ENCODE data around the gene LCMT1.
"Not testable (repeated sequence)": the region's sequence is repeated elsewhere in the genome, so short reads cannot be mapped to it uniquely, and the experiment has no call there.

Gene LCMT1

DNA sequence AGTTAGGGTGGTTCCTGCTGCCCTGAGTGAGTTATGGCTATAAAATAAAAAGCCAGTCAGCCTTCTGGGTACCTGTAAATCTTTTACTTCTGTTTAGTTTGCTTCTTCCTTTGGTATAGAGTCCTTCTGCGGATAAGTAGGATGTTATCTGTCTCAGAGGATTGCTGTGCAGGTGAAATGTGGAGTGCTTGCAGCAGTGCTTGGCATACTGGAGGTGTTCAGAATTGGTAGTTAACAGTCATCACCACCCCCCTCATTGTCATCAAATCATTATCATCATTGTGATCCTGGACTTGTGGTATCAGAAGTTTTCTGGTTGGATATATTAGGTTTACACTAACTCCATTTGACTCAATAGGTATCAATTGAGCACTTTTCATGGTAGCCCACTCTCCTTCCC, 2.6 kb downstream of the LCMT1 start:
- H3K27ac ChIP-seq, result no peak overlapping the region
- TF ChIP-seq ZFX (IDR thresholded peaks at IDR 0.05), result no peak
- TF ChIP-seq, protein P1, sequence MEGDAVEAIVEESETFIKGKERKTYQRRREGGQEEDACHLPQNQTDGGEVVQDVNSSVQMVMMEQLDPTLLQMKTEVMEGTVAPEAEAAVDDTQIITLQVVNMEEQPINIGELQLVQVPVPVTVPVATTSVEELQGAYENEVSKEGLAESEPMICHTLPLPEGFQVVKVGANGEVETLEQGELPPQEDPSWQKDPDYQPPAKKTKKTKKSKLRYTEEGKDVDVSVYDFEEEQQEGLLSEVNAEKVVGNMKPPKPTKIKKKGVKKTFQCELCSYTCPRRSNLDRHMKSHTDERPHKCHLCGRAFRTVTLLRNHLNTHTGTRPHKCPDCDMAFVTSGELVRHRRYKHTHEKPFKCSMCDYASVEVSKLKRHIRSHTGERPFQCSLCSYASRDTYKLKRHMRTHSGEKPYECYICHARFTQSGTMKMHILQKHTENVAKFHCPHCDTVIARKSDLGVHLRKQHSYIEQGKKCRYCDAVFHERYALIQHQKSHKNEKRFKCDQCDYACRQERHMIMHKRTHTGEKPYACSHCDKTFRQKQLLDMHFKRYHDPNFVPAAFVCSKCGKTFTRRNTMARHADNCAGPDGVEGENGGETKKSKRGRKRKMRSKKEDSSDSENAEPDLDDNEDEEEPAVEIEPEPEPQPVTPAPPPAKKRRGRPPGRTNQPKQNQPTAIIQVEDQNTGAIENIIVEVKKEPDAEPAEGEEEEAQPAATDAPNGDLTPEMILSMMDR (conservative IDR thresholded peaks at IDR 0.05), result no peak

DNA sequence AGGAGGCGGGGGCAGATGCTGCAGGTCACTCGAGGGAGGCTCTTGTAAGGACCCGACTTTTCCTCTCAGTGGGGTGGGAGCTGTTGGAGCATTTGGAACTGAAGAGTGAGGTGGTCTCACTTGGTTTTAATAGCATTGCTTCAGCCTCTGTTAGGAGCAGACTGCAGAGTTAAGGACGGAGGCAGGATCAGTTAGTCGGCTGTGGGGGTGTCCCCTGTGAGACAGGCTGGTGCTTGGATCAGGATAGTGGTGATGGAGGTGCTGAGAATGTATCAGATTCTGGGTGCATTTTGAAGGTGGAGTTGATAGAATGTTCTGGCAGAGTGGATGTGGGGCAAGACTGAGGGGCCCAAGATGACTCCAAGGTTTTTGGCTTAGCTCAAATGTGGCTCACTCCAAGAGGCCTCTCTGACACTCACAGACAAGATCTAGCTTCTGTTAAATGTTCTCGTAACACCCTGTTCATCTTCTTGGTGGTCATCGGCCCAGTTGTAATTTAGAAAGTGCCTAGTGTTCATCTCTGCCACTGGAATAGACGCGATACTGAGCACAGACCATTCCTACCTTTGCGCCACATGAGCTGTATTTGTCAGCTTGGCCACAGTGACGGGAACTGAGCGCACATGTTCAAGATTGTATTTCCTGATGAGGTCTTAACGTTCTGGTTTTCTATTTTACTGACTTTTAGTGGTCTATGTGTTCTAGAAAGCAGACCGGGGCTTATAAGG, 7.5 kb downstream of the LCMT1 start:
- TF ChIP-seq, protein P1 (conservative IDR thresholded peaks at IDR 0.05), result no peak
- no peak for TF ChIP-seq ZFX (IDR thresholded peaks at IDR 0.05)
- H3K27ac ChIP-seq, result no peak overlapping the region

DNA sequence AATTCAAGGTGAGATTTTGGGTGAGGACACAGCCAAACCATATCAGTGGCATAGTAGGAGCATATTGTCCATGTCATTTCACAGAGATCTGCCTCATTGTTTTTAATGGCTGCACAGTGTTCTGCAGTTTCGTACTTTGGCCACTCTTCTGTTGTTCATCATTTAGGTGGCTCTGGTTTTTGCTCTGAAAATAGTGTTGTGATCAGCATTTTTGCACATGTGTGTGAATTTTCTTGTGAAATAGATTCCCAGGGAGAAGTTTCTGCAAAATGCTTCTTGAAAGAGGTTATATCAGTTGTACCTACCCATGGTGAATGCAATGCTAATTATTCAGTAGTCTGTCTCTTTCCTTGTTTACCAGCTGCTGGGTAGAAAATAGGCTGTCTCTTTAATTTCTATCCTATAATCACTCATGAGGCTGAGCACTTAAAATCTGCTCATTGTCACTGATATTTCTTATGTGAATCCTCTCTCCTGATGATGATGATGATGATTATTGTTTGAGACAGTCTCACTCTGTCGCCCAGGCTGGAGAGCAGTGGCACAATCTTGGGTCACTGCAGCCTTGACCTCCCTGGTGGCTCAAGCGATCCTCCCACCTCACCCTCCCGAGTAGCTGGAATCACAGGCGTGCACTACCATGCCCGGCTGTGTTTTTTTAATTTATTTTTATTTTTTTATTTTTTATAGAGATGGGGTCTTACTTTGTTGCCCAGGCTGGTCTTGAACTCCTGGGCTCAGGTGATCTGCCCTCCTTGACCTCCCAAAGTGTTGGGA, 10.5 kb downstream of the LCMT1 start:
- no peak overlapping the region for H3K27ac ChIP-seq
- TF ChIP-seq, protein P1 (conservative IDR thresholded peaks at IDR 0.05), result no peak
- no peak for TF ChIP-seq ZFX (IDR thresholded peaks at IDR 0.05)

DNA sequence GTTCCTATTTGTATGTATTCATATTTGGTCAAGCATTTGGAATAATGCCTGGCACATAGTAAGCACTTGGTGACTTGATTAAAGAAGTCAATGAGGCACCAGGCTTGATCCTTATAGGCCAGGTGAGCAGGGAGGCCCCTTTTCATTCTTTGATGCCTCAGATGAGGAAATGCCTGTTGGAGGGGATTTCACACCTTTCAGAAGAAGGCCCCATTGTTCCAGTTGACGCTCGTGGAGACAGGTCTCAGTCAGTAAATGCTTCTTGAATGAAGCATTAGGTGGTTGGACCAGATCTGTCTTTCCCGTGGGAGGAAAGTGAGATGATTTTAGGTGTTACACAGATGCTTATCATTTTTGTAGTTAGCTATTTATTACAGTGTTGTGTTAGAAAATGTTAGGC, 13.0 kb downstream of the LCMT1 start:
- no peak overlapping the region for H3K27ac ChIP-seq
- no peak for TF ChIP-seq ZFX (IDR thresholded peaks at IDR 0.05)
- TF ChIP-seq, protein P1 (conservative IDR thresholded peaks at IDR 0.05), result no peak

DNA sequence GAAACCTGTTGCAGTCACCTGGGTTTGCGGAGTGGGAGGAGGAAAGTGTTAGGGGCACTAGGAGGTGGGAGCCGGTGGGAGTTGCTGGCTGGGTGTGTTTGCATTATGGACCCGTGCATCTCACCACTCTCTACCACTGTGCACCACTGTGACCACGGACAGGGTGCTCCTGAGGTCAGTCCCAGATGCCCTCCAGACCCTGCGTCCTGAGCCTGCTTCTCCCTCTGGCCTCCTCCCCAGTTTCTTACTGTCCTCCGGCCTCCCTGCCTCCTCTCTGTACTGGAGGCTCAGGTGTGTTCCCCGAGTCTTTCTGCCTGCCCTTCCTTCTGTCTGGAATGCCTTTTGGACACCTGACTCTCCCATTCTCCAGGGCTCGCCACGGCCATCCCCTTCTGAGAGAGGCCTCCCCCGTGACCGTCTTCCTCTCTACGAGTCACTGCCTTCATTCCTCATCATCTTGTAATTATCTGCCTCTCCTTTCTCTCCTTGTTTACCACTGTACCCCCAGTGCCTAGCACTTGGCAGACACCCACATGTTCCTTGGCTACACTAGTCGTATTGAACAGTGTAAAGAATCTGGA, 14.6 kb downstream of the LCMT1 start:
- not testable (repeated sequence) for H3K27ac ChIP-seq

DNA sequence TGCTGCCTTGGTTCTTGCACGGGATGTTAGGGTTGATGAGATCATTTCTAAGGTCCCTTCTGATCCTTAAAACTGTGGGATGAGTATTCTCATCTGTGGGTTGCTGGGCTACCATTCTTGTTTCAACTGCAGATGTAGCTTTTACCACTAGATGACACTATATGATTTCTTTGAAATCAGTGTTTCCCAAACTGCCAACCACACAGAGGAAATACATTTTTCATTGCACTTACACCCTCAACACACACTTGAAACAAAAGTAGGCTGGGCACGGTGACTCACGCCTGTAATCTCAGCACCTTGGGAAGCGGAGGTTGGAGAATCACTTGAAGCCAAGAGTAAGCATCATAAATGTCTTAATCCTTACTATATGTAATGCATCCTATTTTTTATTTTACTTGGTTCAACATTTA, 15.3 kb downstream of the LCMT1 start:
- TF ChIP-seq, protein P1 (conservative IDR thresholded peaks at IDR 0.05), result peak; percentile 79
- TF ChIP-seq ZFX (IDR thresholded peaks at IDR 0.05), result no peak

DNA sequence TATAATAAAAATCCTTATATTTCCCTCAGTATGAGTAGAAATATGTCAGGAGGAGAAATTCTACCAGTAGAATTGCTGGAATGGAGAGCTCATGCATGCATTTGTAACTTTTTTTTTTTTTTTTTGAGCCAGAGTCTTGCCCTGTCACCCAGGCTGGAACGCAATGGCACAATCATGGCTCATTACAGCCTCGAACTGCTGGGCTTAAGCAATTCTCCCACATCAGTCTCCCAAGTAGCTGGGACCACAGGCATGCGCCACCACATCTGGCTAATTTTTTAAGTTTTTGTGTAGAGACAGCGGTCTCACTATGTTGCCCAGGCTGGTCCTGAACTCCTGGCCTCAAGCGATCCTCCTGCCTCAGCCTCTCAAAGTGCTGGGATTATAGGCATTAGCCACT, 21.2 kb downstream of the LCMT1 start:
- not testable (repeated sequence) for H3K27ac ChIP-seq

More for the DNA sequence above, 15.3 kb downstream of the LCMT1 start:
- no peak overlapping the region for H3K27ac ChIP-seq

DNA sequence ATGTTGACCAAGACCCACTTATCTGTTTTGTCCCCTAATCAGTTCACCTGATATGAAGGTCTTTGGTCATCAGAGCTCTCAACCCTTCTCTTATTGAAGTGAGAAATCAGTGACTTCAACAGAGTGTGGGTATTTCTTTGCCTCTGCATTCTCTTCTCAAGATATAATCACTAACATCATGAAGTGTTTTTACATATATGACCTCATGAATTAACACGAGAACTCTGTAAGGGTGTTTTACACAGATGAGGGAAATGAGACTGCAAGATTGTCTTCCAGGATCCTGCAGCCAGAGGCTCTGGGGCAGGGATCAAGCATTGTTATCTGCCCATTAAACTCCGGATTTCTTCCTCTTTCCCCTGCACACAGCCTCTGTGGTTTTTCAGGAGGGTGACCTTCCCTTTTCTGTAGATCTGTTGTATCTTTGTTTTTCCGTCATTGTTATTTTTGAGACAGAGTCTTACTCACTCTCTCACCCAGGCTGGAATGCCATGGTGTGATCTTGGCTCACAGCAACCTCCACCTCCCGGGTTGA, 22.7 kb downstream of the LCMT1 start:
- no peak for TF ChIP-seq ZFX (IDR thresholded peaks at IDR 0.05)
- TF ChIP-seq, protein P1 (conservative IDR thresholded peaks at IDR 0.05), result no peak
- H3K27ac ChIP-seq, result no peak overlapping the region; the same call in 1 of the 2 replicates
